GM12875 (cell line): ENCODE results near the gene LRRN3.
"Not testable (repeated sequence)": the region's sequence is repeated elsewhere in the genome, so short reads cannot be mapped to it uniquely, and the experiment has no call there.

Experiments
- H3K4me3 ChIP-seq: one replicate; pipeline ENCODE4 v1.5.1; 2011; ENCODE audit warnings: low read depth, low read length, control low read depth
- TF ChIP-seq, protein P1 (sequence below): IDR thresholded peaks from 2 replicates; pipeline ENCODE4 v1.5.1; 2011; ENCODE audit warnings: low read depth, mild to moderate bottlenecking, control low read depth, inconsistent platforms, low read length, moderate library complexity, borderline replicate concordance; ENCODE audit not compliant: insufficient read depth

The LRRN3 gene

DNA sequence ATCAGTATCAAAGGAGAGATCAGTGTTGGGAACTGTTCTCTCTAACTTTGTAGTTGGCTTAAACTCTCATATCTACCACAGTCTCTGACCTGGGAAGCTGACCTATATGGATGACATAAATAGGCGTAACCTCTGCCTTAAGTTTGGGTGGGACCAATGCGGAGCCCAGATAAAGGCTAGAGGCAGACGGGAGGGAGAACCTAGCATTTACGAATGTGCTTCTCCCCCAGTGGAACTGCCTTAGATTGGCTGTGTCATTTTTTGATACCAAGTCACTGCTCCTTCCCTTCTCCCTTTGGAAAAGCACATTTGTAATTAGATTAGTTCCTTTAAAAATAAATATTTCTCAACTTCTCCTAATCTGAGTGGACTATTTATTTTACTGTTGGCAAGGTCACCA, 23.7 kb upstream of the LRRN3 start:
- TF ChIP-seq, protein P1, sequence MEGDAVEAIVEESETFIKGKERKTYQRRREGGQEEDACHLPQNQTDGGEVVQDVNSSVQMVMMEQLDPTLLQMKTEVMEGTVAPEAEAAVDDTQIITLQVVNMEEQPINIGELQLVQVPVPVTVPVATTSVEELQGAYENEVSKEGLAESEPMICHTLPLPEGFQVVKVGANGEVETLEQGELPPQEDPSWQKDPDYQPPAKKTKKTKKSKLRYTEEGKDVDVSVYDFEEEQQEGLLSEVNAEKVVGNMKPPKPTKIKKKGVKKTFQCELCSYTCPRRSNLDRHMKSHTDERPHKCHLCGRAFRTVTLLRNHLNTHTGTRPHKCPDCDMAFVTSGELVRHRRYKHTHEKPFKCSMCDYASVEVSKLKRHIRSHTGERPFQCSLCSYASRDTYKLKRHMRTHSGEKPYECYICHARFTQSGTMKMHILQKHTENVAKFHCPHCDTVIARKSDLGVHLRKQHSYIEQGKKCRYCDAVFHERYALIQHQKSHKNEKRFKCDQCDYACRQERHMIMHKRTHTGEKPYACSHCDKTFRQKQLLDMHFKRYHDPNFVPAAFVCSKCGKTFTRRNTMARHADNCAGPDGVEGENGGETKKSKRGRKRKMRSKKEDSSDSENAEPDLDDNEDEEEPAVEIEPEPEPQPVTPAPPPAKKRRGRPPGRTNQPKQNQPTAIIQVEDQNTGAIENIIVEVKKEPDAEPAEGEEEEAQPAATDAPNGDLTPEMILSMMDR: no peak
- H3K4me3 ChIP-seq: no peak overlapping the region

DNA sequence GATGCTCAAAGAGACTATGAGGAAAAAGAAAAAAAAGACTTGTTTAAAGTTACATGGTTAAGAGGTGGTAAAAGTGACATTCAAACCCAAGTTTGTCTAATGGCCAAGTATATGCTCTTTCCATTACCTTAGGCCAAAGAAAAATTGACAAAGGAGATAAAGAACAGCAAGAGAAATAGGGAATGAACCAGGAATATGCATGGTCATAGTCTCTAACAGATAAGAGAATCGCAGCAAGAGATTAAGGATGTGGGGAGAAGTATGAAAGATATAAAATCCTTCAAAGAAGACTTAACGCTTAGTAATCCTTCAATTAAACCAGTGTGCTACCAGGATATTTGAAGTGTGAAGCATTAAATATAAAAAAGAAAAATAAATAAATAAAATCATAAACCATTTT, 23.2 kb upstream of the LRRN3 start:
- TF ChIP-seq, protein P1: no peak
- H3K4me3 ChIP-seq: no peak overlapping the region

DNA sequence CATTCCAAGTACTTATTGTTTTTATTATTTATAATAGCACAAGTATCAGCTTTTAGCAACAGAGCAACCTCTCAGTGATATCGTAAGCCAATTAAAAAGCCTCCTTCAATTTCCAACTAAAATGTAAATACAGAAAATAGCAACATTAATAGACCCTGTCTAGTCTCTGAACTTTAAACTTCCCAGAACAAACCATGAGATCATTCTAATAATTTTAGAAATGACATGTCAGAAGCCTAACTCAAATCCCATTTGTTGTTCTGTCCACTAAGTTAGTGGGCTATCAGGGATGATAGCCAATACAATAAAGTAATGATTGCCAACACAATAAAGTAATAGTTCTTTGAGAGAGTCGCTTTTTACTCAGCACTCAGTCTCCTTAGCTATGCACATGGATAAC, 22.3 kb upstream of the LRRN3 start:
- TF ChIP-seq, protein P1: no peak

DNA sequence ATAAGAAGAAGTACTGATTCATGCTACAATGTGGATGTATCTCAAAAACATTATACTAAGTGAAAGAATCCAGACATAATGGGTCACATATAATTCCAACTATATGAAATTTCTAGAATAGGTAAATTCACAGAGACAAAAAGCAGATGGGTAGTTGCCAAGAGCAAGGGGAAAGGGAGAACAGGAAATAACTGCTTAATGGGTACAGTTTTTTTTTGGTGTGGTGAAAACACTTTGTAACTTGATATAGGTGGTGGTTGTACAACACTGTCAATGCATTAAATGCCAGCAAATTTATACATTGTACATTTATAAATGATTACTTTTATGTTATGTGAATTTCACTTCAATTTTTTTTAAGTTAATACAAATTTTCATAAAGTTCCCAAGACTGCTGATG, 19.4 kb upstream of the LRRN3 start:
- TF ChIP-seq, protein P1: no peak
- H3K4me3 ChIP-seq: no peak overlapping the region

More for the DNA sequence above, 22.3 kb upstream of the LRRN3 start:
- no peak overlapping the region for H3K4me3 ChIP-seq

DNA sequence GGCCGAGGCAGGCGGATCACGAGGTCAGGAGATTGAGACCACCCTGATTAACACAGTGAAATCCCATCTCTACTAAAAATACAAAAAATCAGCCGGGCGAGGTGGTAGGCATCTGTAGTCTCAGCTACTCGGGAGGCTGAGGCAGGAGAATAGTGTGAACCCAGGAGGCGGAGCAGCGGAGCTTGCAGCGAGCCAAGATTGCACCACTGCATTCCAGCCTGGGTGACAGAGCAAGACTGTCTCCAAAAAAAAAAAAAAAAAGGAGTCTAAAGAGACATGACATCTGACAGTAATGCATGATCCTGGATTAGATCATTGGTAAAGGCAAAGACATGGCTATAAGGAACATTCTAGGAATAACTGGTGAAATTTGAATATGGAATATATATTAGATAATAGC, 18.3 kb upstream of the LRRN3 start:
- not testable (repeated sequence) for H3K4me3 ChIP-seq

DNA sequence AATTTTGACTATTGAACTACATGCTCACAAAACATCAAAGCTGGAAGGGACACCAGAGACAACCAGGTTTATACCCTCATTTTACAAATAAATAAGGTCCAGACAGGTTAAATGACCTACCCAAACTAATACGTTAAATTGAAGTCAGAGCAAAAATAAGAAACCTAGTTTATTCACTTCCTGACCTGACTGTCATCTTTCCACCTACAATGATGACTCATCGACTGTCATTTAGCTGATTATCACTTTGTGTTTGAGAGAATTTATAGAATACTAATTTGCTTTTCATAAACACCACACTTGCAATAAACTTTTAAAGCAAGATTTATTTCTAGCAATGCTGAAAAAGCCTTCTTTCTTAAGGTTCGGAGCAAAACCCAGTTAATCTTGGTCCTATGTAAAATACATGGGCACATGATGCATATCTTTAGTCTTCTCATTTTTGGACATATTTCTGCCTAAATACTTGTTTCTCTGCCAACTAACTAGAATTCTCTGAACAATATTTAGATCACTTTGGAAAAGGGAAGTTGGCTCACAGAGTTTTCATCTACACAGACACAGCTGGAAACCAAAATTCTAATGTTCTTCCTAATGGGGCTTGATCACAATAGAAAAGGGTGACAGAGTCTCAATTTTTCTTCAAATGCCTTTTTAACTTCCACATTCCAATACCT, 16.7 kb upstream of the LRRN3 start:
- no peak overlapping the region for H3K4me3 ChIP-seq
- TF ChIP-seq, protein P1: no peak

DNA sequence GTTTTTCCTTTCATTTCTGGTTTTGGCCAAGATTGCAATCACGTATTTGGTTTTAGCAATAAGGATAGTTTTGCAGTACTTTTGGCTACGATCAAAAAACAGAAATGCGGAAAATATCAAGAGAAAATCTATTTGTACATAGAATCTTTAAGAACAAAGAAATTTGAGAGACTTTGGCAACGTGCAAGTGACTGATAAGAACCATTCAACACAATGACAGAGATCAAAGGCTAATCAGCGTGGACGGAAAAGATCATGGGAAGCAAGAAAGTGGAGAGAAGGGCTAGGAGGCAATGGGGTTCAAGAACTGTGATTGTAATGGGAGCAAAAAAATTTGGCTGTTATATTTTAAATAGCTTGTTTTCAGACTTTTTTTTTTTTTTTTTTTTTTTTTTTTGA, 16.2 kb upstream of the LRRN3 start:
- TF ChIP-seq, protein P1: no peak
- no peak overlapping the region for H3K4me3 ChIP-seq
